MCF 10A (cell line): Measurements from ENCODE around the gene PCDH15. TPM values are rescaled to one million over a fixed set of nuclear protein-coding genes. Genes with fewer than 3 reads are reported as not detected.

Experiments
- BruUV-seq: library from RNA; stranded (reverse); fragments of 400-500 nt; replicated peaks from 2 replicates; lab custom pipeline; 2021; lab: Mats Ljungman, UMichigan
- CTCF ChIA-PET: fragments of 300-600 bp; sonication (Branson Sonifier 250); formaldehyde crosslinking; extraction: SDS; loops from one replicate; lab custom pipeline; 2021; ENCODE audit warnings: antibody characterized with exemption, inconsistent platforms; lab: Yijun Ruan, JAX
- POLR2A ChIA-PET: fragments of 300-600, 350-650 bp; sonication (Branson Sonifier 250); formaldehyde crosslinking; extraction: SDS; loops from one replicate; lab custom pipeline; 2020; ENCODE audit warnings: antibody characterized with exemption, inconsistent platforms; lab: Yijun Ruan, JAX
- DNase-seq: peaks from one replicate; pipeline ENCODE4 v3.0.0-alpha.2; 2018; ENCODE audit not compliant: unreplicated experiment
- H3K27ac Mint-ChIP-seq: one replicate; pipeline ENCODE4 v1.8.0; 2022; ENCODE audit warnings: mild to moderate bottlenecking, low read depth, mixed read lengths; ENCODE audit not compliant: unreplicated experiment
- H3K27me3 Mint-ChIP-seq: one replicate; pipeline ENCODE4 v1.8.0; 2022; ENCODE audit warnings: mixed read lengths; ENCODE audit not compliant: insufficient read depth, unreplicated experiment
- H3K36me3 Mint-ChIP-seq: one replicate; pipeline ENCODE4 v1.8.0; 2022; ENCODE audit warnings: mild to moderate bottlenecking, moderate library complexity, mixed read lengths; ENCODE audit not compliant: insufficient read depth, unreplicated experiment
- H3K4me1 Mint-ChIP-seq: one replicate; pipeline ENCODE4 v1.8.0; 2022; ENCODE audit warnings: mixed read lengths; ENCODE audit not compliant: insufficient read depth, unreplicated experiment
- H3K4me3 Mint-ChIP-seq: one replicate; pipeline ENCODE4 v1.8.0; 2022; ENCODE audit warnings: mild to moderate bottlenecking, moderate library complexity, mixed read lengths; ENCODE audit not compliant: unreplicated experiment
- H3K9me3 Mint-ChIP-seq: one replicate; pipeline ENCODE4 v1.8.0; 2022; ENCODE audit warnings: mixed read lengths; ENCODE audit not compliant: unreplicated experiment
- intact Hi-C: fragments of 100-400 bp; cut with micrococcal nuclease; formaldehyde crosslinking; loops from 2 replicates; pipeline ENCODE4 v1.14.1; 2022
- total RNA-seq: library from RNA; stranded (reverse); gene quantifications from 2 replicates; pipeline ENCODE4 v1.2.3, GENCODE V29; 2022
- TF ChIP-seq, protein P1 (sequence below): fragments of 200-600 bp; IDR thresholded peaks from one replicate; pipeline ENCODE4 v1.8.0; 2022; ENCODE audit warnings: antibody characterized with exemption, mild to moderate bottlenecking; ENCODE audit not compliant: unreplicated experiment

The PCDH15 gene
- total RNA-seq, 1 experiment from 2014 or later = not detected

DNA sequence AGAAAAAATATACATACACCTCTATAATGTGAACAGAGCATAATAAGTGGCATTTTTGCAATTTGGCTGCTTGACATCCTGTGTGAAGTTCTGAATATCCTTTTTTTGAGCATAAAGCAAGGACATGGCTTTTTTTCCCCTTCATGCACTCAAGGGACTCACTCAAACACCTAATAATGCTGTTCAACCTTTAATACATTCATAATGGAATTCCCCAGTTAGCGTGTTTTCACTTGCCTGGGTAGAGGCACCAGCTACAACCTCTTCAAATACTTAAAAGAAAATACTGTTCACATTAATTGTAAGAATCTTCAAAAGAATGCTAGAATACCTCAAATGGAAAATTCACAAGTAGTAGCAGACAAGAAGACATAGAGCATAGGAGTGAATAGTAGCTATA, 316.8 kb downstream of the PCDH15 start:
- ChIA-PET POLR2A (interaction anchor here (0.5 kb wide), 1 partner anchor 16 kb away, joined by 3 read pairs; no protein-coding TSS in a partner anchor), CTCF (interaction anchor here (0.7 kb wide), 2 partner anchors 303 to 505 kb away, joined by 3 read pairs; no protein-coding TSS in a partner anchor)
- H3K27ac Mint-ChIP-seq = no peak overlapping the region
- no peak overlapping the region for H3K4me3 Mint-ChIP-seq
- DNase-seq = no peak
- intact Hi-C loops = no loop called here
- H3K9me3 Mint-ChIP-seq = no peaks in the 10 kb centered on the region
- no peaks in the 10 kb centered on the region for H3K4me1 Mint-ChIP-seq
- BruUV-seq = no TSS peak
- TF ChIP-seq, protein P1, sequence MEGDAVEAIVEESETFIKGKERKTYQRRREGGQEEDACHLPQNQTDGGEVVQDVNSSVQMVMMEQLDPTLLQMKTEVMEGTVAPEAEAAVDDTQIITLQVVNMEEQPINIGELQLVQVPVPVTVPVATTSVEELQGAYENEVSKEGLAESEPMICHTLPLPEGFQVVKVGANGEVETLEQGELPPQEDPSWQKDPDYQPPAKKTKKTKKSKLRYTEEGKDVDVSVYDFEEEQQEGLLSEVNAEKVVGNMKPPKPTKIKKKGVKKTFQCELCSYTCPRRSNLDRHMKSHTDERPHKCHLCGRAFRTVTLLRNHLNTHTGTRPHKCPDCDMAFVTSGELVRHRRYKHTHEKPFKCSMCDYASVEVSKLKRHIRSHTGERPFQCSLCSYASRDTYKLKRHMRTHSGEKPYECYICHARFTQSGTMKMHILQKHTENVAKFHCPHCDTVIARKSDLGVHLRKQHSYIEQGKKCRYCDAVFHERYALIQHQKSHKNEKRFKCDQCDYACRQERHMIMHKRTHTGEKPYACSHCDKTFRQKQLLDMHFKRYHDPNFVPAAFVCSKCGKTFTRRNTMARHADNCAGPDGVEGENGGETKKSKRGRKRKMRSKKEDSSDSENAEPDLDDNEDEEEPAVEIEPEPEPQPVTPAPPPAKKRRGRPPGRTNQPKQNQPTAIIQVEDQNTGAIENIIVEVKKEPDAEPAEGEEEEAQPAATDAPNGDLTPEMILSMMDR = no peak
- no peaks in the 10 kb centered on the region for H3K36me3 Mint-ChIP-seq
- H3K27me3 Mint-ChIP-seq = no peaks in the 10 kb centered on the region

- Mint-ChIP-seq H3K27ac (no peak overlapping the region), H3K27me3 (no peaks in the 10 kb centered on the region), H3K36me3 (no peaks in the 10 kb centered on the region), H3K9me3 (no peaks in the 10 kb centered on the region), H3K4me3 (no peak overlapping the region), H3K4me1 (no peaks in the 10 kb centered on the region)
- intact Hi-C loops = no loop called here
- POLR2A ChIA-PET = no interaction called here
- no peak for DNase-seq
- BruUV-seq = no TSS peak
- TF ChIP-seq, protein P1 = no peak
- CTCF ChIA-PET = no interaction called here
These were observed 322.4 kb downstream of the PCDH15 start for GRCh38 chr10:54478601-54479000.

GRCh38 chr10:54477738-54478137, 323.3 kb downstream of the PCDH15 start:
- Mint-ChIP-seq H3K27me3 (no peaks in the 10 kb centered on the region), H3K27ac (no peak overlapping the region), H3K4me1 (no peaks in the 10 kb centered on the region), H3K36me3 (no peaks in the 10 kb centered on the region), H3K9me3 (no peaks in the 10 kb centered on the region), H3K4me3 (no peak overlapping the region)
- BruUV-seq = no TSS peak
- intact Hi-C loops = no loop called here
- TF ChIP-seq, protein P1 = no peak
- ChIA-PET POLR2A (no interaction called here), CTCF (no interaction called here)
- DNase-seq = no peak

- no peaks in the 10 kb centered on the region for H3K9me3 Mint-ChIP-seq
- TF ChIP-seq, protein P1 = no peak
- H3K4me3 Mint-ChIP-seq = peak overlapping the region; percentile 55
- no peak for DNase-seq
- peaks cover 6% of the 10 kb centered on the region for H3K36me3 Mint-ChIP-seq
- H3K4me1 Mint-ChIP-seq = peaks cover 5% of the 10 kb centered on the region
- H3K27me3 Mint-ChIP-seq = no peaks in the 10 kb centered on the region
- BruUV-seq = no TSS peak
- intact Hi-C loops = no loop called here
- ChIA-PET POLR2A (no interaction called here), CTCF (no interaction called here)
- H3K27ac Mint-ChIP-seq = no peak overlapping the region
These were observed 330.8 kb downstream of the PCDH15 start for GRCh38 chr10:54470324-54470631.
